OCI-LY7 (cell line): ENCODE measurements around the gene GLIPR1.

ENCODE experiments used
- EZH2phosphoT487 ChIP-seq: fragments of 200-600 bp; sonication (generic); IDR thresholded peaks from 2 replicates; pipeline ENCODE4 v1.6.1; 2018; ENCODE audit warnings: low read depth, borderline replicate concordance, mild to moderate bottlenecking, mixed run types, antibody characterized with exemption, low read length, moderate library complexity, mixed read lengths
- TF ChIP-seq, protein P1 (sequence below): fragments of 200-600 bp; sonication (generic); conservative IDR thresholded peaks from 2 replicates; pipeline ENCODE4 v1.5.1; 2014; ENCODE audit warnings: mild to moderate bottlenecking, antibody characterized with exemption, low read length, moderate library complexity, mixed read lengths

DNA sequence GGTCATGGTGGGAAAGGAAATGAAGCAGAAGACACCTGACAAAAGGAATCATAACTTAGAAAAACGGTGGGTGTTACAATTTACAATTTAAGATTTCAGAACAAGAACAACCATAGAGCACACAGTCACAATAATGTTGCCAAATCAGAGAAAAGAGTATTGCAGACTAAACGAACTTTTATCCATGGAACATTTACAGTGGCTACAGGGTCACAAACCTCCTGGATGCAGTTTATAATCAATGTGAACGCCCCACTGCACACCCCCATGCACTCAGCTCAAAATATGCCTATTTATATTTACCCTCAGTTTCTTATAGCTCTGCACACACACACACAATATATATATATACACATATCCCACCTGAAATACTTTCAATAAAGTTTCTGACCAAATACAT is 22.9 kb downstream of the GLIPR1 start:
- TF ChIP-seq, protein P1, sequence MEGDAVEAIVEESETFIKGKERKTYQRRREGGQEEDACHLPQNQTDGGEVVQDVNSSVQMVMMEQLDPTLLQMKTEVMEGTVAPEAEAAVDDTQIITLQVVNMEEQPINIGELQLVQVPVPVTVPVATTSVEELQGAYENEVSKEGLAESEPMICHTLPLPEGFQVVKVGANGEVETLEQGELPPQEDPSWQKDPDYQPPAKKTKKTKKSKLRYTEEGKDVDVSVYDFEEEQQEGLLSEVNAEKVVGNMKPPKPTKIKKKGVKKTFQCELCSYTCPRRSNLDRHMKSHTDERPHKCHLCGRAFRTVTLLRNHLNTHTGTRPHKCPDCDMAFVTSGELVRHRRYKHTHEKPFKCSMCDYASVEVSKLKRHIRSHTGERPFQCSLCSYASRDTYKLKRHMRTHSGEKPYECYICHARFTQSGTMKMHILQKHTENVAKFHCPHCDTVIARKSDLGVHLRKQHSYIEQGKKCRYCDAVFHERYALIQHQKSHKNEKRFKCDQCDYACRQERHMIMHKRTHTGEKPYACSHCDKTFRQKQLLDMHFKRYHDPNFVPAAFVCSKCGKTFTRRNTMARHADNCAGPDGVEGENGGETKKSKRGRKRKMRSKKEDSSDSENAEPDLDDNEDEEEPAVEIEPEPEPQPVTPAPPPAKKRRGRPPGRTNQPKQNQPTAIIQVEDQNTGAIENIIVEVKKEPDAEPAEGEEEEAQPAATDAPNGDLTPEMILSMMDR: no peak
- TF ChIP-seq EZH2phosphoT487: no peak
